ENCODE measurements around the gene ISG20.

ISG20 gene

DNA sequence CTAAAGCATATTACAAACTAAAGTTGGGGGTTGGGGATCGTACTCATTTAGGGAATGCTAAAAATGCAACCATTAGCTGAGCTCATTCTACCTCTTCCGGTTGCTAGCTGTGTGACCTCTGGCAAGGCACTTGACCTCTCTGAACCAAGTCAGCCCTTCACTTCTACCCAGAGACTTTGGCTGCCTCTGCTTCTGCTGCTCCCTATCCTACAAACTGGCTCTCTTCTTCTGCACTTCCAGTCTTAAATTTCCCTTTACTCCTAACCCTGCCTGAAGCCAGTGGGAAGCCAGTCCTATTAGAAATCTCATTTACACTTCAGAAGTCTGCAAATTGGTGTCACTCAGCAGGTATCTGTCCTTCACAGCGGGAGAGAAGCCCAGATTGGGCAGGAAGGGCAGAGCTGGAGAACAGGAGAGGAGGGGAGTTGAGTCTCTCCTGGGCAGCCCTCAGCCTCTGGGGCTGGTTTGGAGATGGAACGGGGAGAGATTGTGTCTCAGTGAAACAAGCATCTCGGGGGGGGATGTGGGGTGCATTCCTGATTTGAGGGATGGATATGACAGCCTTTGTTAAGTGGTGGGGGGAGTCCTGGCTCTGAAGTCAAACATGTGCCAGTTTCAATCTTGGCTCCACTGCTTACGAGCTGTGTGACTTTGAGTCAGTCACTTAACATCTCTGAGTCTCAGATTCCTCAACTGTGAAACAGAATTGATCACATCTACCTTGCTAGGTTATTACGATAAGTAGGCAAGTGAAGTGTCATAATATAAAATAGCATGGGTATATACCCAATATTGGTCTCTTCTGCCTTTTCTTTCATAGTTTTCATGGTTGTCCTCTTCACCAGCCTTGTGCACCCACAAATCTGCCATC lies 25.5 kb upstream of the ISG20 start:
- Mint-ChIP-seq H3K27ac (no peak overlapping the region), H3K9me3 (no peaks in the 10 kb centered on the region), H3K4me3 (no peak overlapping the region), H3K4me1 (peaks cover 6% of the 10 kb centered on the region), H3K27me3 (peaks cover 52% of the 10 kb centered on the region)
- no peak for ATAC-seq
- DNase-seq: no peak

DNA sequence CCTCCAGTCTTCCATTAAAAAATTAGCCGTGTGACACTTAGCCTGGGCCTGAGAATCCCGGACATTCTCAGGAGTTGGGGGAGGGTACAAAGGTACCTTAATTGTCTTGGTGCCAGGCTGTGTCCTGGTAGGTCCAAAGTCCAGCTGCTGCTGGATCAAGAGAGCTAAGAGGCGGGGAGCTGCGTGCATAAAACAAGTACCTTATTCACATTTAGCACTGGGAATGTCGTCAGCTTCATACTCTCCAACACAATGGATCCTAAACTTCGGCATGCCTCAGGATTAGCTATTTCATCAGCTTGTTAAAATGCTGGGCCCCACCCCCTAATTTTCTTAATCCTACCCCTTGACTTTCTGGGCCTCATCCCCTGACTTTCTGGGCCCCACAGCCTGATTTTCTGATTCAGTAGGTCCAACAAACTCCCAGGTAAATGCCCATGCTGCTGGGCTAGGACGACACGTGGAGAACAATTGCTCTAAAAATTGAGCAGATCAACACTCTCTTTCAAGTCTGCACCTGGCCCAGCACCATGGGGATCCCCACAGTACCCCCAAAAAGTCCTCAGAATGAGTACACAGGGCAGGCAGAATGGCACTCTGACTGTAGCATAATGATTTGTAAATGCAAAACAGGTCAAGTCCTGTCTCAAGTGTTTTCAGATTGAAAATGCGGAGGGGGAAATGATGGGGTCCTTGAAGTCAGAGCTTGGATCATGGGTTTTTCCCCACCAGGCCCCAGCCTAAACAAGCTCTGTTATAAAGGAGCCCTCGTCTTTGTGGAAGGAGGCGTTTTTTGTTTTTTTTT lies 23.3 kb upstream of the ISG20 start:
- Mint-ChIP-seq H3K4me3 (no peak overlapping the region), H3K4me1 (peaks cover 9% of the 10 kb centered on the region), H3K27me3 (peaks cover 40% of the 10 kb centered on the region), H3K9me3 (no peaks in the 10 kb centered on the region), H3K27ac (no peak overlapping the region)
- DNase-seq: no peak
- no peak for ATAC-seq

DNA sequence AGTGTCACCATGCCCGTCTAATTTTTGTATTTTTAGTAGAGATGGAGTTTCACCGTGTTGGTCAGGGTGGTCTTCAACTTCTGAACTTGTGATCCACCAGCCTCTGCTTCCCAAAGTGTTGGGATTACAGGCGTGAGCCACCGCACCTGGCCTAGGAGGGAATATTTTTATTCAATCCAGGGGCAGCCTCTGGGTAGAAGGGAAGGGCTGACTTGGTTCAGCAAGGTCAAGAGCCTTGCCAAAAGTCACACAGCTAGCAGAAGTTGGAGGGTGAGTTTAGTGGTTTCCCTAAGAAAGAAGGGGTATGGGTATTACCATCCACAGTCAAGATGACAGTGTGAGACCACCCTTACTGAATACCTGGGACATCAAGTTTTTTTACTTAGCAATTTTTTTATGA lies 22.6 kb upstream of the ISG20 start:
- Mint-ChIP-seq H3K4me1 (peaks cover 14% of the 10 kb centered on the region), H3K4me3 (no peak overlapping the region), H3K27ac (no peak overlapping the region), H3K27me3 (peaks cover 33% of the 10 kb centered on the region), H3K9me3 (no peaks in the 10 kb centered on the region)
- ATAC-seq (no peak), DNase-seq (no peak)

DNA sequence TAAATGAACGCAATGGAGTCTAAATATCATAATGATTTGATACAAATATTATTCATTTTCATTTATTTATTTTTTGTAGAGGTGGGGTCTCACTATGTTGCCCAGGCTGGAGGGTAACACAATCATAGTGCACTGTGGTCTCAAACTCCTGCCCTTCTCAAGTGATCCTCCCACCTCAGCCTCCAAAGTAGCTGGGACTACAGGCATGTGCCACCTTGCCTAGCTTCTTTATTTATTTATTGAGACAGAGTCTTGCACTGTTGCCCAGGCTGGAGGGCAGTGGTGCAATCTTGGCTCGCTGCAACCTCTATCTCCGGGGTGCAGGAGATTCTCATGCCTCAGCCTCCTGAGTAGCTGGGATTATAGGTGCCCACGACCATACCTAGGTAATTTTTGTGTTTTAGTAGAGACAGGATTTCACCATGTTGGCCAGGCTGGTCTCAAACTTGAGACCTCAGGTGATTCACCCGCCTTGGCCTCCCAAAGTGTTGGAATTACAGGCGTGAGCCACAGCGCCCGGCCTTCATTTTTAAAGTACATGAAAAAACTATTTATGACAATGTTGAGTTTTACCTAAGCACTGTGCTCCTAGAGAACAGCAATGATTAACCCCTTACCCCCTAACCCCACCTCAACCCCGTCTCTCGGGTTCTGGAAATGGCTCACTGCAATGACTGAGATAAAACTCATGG lies 21.6 kb upstream of the ISG20 start:
- DNase-seq: no peak
- Mint-ChIP-seq H3K4me1 (peaks cover 16% of the 10 kb centered on the region), H3K27me3 (peaks cover 23% of the 10 kb centered on the region), H3K27ac (peak overlapping the region in 1 of 2 donors; percentile 29), H3K4me3 (no peak overlapping the region), H3K9me3 (no peaks in the 10 kb centered on the region)
- ATAC-seq: no peak

DNA sequence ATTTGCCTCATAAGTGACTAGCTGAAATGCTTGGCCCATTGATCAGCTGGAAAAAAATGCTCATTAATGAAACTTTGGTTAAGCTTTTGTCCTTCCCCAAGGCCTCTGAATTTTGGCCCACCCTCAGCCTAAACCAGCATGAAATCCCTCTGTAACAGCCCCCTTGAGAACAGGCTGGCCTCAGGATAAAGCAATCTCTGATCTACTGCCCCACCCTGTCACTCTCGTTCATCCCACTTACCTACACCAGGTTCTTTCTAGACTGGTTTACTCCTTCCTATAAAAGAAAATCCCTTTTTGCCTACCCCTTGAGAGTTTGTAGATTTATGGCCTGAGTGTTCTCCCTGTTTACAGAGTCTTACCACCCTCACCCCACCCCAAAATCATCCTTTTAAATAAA lies 21.0 kb upstream of the ISG20 start:
- Mint-ChIP-seq H3K4me1 (peaks cover 22% of the 10 kb centered on the region), H3K9me3 (no peaks in the 10 kb centered on the region), H3K27ac (peak overlapping the region in 1 of 2 donors; percentile 29), H3K4me3 (no peak overlapping the region), H3K27me3 (peaks cover 17% of the 10 kb centered on the region)
- ATAC-seq: no peak
- no peak for DNase-seq

DNA sequence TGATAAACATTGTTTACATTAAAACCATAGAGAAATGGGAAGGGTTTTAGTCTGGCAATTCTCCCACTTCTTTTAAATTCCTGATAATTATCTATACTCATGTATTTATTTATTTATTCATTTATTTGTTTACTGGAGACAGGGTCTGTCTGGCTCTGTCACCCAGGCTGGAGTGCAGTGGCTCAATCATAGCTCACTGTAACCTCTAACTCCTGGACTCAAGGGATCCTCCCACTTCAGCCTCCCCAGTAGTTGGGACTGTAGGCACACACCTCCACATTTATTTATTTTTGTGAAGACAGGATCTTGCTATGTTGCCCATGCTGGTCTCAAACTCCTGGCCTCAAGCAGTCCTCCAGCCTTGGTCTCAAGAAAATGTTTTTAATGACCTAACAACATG lies 20.1 kb upstream of the ISG20 start:
- H3K4me1 Mint-ChIP-seq: peaks cover 25% of the 10 kb centered on the region
- DNase-seq (no peak), ATAC-seq (no peak)
- H3K27me3 Mint-ChIP-seq: peaks cover 9% of the 10 kb centered on the region
- H3K27ac Mint-ChIP-seq: no peak overlapping the region
- H3K9me3 Mint-ChIP-seq: no peaks in the 10 kb centered on the region
- no peak overlapping the region for H3K4me3 Mint-ChIP-seq

DNA sequence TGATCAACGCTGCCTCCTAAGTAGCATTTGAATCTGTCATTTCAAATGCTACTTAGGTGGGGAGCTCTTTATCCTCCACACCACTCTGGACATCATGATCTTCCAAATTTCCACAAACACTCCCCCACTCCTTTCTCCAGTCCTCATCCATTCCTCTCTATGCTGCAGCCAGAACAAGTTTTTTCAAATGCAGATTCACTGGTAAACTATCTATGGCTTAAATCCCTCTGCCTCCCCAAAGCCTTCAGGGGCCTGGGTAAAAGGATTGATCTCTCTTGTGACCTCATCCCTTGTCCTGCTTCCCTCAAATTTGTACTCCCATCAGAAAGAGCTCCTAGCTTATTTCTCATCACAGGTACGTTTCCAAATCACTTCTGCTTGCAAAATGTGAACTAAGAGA lies 19.0 kb upstream of the ISG20 start:
- H3K4me1 Mint-ChIP-seq: peaks cover 36% of the 10 kb centered on the region
- no peak overlapping the region for H3K4me3 Mint-ChIP-seq
- H3K27me3 Mint-ChIP-seq: peaks cover 9% of the 10 kb centered on the region
- ATAC-seq (no peak), DNase-seq (no peak)
- H3K9me3 Mint-ChIP-seq: no peaks in the 10 kb centered on the region
- no peak overlapping the region for H3K27ac Mint-ChIP-seq

DNA sequence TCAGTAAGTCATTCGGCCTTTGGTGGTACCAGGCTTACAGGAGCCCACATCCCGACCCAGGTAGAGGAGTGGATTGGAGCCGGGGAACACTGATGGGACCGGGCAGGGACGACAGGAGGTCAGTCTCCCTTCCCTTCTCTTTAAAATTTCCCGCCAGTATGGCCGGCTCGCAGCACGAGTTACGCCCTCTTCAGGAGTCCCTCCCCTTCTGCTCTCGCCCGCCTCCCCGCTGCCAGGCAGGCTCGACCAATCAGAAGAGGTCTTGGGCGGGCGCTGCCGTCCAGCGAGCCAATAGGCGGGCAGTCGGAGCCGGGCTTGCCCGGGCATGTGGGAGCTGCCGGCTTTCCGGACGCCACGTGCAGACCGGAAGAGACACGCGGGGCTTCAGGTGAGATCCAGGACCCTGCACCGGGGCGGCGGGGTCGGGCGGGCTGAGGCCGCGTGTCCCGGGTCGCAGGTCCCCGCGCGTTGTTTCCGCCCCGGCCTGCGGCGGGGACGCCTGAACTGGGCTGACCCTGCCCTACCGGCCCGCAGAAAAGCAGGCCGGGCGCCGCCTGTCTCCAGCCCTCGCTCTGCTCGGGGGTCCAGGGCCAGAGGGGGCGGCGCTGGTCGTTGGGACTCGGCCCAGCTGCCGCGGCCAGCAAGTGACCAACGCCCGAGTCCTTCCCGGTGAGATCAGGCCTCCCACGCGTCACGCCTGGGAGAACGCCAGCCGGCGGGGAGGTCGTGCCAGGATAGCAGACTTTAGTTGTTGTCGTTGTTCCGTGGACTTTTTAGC lies 17.6 kb upstream of the ISG20 start, which contains the start of gene AEN:
Gene AEN, plus strand, starts transcription at position 346 of the 778 bp plus-strand sequence. CDS start 4,870 bp downstream, outside the sequence.
- peaks cover 9% of the 10 kb centered on the region for H3K27me3 Mint-ChIP-seq
- peak; percentile 95 to 98 for DNase-seq
- ATAC-seq: peak; percentile 89
- H3K4me1 Mint-ChIP-seq: peaks cover 48% of the 10 kb centered on the region
- H3K9me3 Mint-ChIP-seq: no peaks in the 10 kb centered on the region
- H3K27ac Mint-ChIP-seq: peak within 1 kb of the TSS; percentile 98 to 99
- H3K4me3 Mint-ChIP-seq: peak within 1 kb of the TSS; percentile 90 to 98

DNA sequence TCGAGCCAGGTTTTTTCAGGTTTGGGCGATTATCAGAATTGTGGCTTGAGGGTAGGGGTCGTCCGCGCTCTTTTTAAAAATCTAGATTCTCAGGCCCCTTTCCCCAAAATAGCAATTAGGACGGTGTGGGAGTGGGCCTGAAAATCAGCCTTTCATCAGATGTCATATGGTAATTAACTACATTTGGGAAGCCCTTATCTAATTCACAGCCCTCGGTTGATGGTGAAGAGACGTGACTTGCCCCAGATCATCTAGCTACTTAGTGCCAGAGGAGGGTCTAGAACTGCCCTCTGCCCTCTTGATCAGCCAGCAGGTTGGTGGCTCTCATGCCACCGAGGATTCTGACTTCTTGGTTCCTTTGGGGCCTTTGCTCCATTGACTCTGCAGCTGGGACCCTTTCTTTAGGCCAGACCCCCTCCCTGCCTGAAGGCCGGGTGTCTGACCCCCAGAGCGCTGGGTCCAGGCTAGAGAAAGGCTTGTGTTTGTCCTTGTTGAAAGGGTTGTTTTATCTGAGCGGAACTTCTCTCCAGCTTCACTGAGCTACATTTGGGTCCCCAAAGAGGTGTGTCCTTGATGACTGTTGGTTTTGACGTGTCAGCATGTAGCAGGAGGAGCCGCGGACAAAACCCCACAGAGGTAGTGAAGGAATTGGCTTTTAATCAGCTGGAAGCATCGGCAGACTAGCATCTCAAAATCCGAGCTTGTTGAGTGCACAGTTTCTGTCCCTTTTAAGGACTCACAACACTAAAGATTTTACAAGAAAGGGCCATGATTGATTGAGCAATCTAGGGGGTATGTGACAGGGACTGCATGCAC lies 16.8 kb upstream of the ISG20 start:
- peak overlapping the region; percentile 98 to 99 for H3K27ac Mint-ChIP-seq
- H3K9me3 Mint-ChIP-seq: no peaks in the 10 kb centered on the region
- DNase-seq (peak; percentile 52 to 62), ATAC-seq (peak; percentile 44)
- peak overlapping the region; percentile 90 to 98 for H3K4me3 Mint-ChIP-seq
- peaks cover 56% of the 10 kb centered on the region for H3K4me1 Mint-ChIP-seq
- H3K27me3 Mint-ChIP-seq: peaks cover 9% of the 10 kb centered on the region

DNA sequence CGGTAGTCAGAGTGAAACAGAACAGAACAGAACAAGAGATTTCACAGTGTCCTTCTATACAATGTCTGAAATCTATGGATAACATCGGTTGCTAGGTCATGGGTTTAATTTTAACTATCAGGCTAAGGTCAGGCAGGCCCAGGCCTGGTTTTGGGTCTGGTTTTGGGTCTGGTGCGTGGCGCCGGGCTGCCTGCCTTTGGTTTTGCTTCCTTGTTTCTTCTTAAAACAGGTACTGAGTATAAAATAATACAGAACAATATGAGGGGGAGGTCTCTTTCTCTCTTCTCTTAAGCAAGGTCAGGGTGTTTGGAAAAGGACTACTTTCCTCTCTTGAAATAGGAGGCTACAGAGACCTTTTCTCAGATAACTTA lies 16.2 kb upstream of the ISG20 start:
- Mint-ChIP-seq H3K4me1 (peaks cover 62% of the 10 kb centered on the region), H3K27ac (peak overlapping the region; percentile 98 to 99), H3K27me3 (peaks cover 9% of the 10 kb centered on the region), H3K9me3 (no peaks in the 10 kb centered on the region), H3K4me3 (peak overlapping the region; percentile 90 to 98)
- DNase-seq (no peak), ATAC-seq (no peak)

DNA sequence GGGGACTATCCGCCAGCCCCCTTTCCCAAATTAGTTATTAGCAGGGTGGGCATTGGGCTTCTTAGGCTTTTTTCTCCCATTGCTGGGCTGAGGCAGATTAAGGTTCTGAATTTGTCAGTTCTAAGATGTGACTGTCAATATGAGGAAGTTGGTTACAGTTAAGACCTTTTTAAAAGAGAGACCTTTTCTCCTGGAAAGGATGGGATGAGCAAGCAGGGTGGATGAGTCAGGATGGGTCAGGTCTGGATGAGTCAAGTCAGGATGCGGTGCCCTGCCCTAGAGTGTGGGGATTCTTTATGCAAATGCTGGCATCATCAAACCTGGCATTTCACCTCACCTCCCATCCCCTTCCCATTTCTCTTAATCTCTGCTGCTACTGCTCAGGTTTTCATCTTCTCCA lies 15.8 kb upstream of the ISG20 start:
- peaks cover 67% of the 10 kb centered on the region for H3K4me1 Mint-ChIP-seq
- peak overlapping the region; percentile 98 to 99 for H3K27ac Mint-ChIP-seq
- peaks cover 9% of the 10 kb centered on the region for H3K27me3 Mint-ChIP-seq
- ATAC-seq (peak; percentile 77), DNase-seq (peak in 1 of 2 donors; percentile 80)
- no peaks in the 10 kb centered on the region for H3K9me3 Mint-ChIP-seq
- peak overlapping the region; percentile 90 to 98 for H3K4me3 Mint-ChIP-seq

DNA sequence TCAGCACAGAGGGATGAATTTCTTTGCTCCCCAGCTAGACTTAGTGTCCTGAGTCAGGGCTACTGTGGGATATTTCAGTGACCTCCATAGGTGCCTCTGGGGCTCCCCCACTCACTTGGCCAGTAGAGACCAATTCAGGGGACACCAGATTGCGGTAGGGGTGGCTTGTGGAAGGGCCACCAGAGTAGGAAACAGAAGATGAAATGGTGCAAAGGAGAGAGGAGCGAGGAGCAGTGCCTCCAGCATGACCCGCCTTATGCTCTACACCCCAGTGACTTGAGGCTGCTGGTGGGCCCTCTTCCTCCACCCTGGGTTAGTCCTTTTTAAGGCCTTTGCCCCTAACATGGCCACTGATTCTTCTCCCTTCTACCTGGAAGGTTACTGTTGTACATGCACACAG lies 15.2 kb upstream of the ISG20 start:
- peak overlapping the region; percentile 98 to 99 for H3K27ac Mint-ChIP-seq
- peaks cover 73% of the 10 kb centered on the region for H3K4me1 Mint-ChIP-seq
- DNase-seq: no peak
- ATAC-seq: no peak
- H3K27me3 Mint-ChIP-seq: peaks cover 9% of the 10 kb centered on the region
- H3K9me3 Mint-ChIP-seq: no peaks in the 10 kb centered on the region
- H3K4me3 Mint-ChIP-seq: peak overlapping the region; percentile 90 to 98

DNA sequence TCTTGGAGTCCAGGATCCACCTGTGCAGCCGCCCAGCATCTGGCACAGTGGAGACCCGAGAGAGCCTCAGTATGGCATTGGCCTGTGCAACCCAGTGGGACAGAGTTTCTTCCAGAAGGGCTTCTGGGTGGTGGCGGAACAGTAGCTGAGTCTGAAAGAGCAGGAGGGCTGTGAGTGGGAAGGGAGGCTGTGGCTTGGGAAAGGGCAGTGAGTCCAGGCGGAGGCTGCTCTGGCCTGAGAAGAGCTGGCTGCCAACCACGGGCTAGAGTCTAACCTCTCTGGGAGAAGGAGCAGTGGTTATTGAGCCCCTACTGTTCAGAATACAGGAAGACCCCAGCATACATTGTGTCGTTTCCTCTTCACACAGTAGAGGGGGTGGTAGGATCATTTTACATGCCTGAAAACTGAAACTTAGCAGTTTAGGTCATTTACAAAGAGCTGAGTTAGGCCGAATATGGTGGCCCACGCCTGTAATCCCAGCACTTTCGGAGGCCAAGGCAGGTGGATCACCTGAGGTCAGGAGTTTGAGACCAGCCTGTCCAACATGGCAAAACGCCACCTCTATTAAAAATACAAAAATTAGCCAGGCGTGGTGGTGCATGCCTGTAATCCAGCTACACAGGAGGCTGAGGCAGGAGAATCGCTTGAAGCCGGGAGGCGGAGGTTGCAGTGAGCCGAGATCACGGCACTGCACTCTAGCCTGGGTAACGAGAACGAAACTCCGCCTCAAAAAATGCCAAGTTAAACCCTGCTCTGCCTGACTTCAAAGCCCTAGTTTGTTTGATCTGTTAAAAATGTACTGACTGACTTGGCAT lies 14.5 kb upstream of the ISG20 start:
- DNase-seq (peak in 1 of 2 donors; percentile 51), ATAC-seq (peak; percentile 53)
- Mint-ChIP-seq H3K4me1 (peaks cover 80% of the 10 kb centered on the region), H3K27me3 (peaks cover 8% of the 10 kb centered on the region), H3K27ac (peak overlapping the region; percentile 98 to 99), H3K4me3 (peak overlapping the region; percentile 90 to 98), H3K9me3 (no peaks in the 10 kb centered on the region)

Measured in stimulated activated naive CD8-positive, alpha-beta T cell treated with anti-CD3 and anti-CD28 coated beads, Interleukin-15, amount 100 ng/mL, for 72 hours (primary cell).